H1 (cell line): Measurements from ENCODE around the gene CXCL17. TPM values are rescaled to one million over a fixed set of nuclear protein-coding genes. Genes with fewer than 3 reads are reported as not detected.

Source experiments
- EZH2 ChIP-seq: fragments of 200-600 bp; sonication (generic); IDR thresholded peaks from 2 replicates; pipeline ENCODE4 v1.7.1; 2012; ENCODE audit warnings: low read depth, mild to moderate bottlenecking, moderate library complexity, low read length, inconsistent platforms; ENCODE audit not compliant: severe bottlenecking
- JUND ChIP-seq: IDR thresholded peaks from 2 replicates; pipeline ENCODE4 v1.6.1; 2011; ENCODE audit warnings: mild to moderate bottlenecking, improper control_type of control experiment, low read length
- KDM5A ChIP-seq: fragments of 200-600 bp; IDR thresholded peaks from 2 replicates; pipeline ENCODE4 v1.7.1; 2012; ENCODE audit warnings: mild to moderate bottlenecking, low read length, inconsistent platforms, mixed read lengths
- SRF ChIP-seq: IDR thresholded peaks from 2 replicates; pipeline ENCODE4 v1.6.1; 2011; ENCODE audit warnings: mild to moderate bottlenecking, low read depth, low read length, moderate library complexity
- polyA plus RNA-seq, 7 experiments: library from polyadenylated mRNA; depleted of rRNA in 3 of 7; stranded (reverse) in 5 of 7; unstranded in 2 of 7; fragments of >200 nt in 5 of 7; fragments of 200-250 nt in 2 of 7; gene quantifications; 1 replicate in 5 of 7; 2 replicates in 1 of 7; 4 replicates in 1 of 7; pipeline versions ENCODE4 v1.2.1 to v1.2.3, GENCODE V29; 2011 to 2013; ENCODE audit warnings: missing spikeins in 2 of 7, mixed read lengths in 2 of 7
- total RNA-seq: library from RNA; stranded (reverse); fragmentation: NEBNext Ultra II Directional; extraction: Animal tissue kit (Norgen Biotek cat#: 25700); gene quantifications from 2 replicates; pipeline ENCODE4 v1.2.1, GENCODE V29; 2021
- TF ChIP-seq, protein P1 (sequence below): fragments of 300-600 bp; sonication (generic); IDR thresholded peaks from 2 replicates; pipeline ENCODE4 v1.7.1; 2012; ENCODE audit warnings: low read length, moderate library complexity, mild to moderate bottlenecking, inconsistent platforms; ENCODE audit not compliant: insufficient replicate concordance

CXCL17 gene
- total and polyA plus RNA-seq, 2 of the 8 experiments (the other 6 are each of a cell fraction or from before 2014, with no cell fraction given) = not detected

- TF ChIP-seq, protein P1, sequence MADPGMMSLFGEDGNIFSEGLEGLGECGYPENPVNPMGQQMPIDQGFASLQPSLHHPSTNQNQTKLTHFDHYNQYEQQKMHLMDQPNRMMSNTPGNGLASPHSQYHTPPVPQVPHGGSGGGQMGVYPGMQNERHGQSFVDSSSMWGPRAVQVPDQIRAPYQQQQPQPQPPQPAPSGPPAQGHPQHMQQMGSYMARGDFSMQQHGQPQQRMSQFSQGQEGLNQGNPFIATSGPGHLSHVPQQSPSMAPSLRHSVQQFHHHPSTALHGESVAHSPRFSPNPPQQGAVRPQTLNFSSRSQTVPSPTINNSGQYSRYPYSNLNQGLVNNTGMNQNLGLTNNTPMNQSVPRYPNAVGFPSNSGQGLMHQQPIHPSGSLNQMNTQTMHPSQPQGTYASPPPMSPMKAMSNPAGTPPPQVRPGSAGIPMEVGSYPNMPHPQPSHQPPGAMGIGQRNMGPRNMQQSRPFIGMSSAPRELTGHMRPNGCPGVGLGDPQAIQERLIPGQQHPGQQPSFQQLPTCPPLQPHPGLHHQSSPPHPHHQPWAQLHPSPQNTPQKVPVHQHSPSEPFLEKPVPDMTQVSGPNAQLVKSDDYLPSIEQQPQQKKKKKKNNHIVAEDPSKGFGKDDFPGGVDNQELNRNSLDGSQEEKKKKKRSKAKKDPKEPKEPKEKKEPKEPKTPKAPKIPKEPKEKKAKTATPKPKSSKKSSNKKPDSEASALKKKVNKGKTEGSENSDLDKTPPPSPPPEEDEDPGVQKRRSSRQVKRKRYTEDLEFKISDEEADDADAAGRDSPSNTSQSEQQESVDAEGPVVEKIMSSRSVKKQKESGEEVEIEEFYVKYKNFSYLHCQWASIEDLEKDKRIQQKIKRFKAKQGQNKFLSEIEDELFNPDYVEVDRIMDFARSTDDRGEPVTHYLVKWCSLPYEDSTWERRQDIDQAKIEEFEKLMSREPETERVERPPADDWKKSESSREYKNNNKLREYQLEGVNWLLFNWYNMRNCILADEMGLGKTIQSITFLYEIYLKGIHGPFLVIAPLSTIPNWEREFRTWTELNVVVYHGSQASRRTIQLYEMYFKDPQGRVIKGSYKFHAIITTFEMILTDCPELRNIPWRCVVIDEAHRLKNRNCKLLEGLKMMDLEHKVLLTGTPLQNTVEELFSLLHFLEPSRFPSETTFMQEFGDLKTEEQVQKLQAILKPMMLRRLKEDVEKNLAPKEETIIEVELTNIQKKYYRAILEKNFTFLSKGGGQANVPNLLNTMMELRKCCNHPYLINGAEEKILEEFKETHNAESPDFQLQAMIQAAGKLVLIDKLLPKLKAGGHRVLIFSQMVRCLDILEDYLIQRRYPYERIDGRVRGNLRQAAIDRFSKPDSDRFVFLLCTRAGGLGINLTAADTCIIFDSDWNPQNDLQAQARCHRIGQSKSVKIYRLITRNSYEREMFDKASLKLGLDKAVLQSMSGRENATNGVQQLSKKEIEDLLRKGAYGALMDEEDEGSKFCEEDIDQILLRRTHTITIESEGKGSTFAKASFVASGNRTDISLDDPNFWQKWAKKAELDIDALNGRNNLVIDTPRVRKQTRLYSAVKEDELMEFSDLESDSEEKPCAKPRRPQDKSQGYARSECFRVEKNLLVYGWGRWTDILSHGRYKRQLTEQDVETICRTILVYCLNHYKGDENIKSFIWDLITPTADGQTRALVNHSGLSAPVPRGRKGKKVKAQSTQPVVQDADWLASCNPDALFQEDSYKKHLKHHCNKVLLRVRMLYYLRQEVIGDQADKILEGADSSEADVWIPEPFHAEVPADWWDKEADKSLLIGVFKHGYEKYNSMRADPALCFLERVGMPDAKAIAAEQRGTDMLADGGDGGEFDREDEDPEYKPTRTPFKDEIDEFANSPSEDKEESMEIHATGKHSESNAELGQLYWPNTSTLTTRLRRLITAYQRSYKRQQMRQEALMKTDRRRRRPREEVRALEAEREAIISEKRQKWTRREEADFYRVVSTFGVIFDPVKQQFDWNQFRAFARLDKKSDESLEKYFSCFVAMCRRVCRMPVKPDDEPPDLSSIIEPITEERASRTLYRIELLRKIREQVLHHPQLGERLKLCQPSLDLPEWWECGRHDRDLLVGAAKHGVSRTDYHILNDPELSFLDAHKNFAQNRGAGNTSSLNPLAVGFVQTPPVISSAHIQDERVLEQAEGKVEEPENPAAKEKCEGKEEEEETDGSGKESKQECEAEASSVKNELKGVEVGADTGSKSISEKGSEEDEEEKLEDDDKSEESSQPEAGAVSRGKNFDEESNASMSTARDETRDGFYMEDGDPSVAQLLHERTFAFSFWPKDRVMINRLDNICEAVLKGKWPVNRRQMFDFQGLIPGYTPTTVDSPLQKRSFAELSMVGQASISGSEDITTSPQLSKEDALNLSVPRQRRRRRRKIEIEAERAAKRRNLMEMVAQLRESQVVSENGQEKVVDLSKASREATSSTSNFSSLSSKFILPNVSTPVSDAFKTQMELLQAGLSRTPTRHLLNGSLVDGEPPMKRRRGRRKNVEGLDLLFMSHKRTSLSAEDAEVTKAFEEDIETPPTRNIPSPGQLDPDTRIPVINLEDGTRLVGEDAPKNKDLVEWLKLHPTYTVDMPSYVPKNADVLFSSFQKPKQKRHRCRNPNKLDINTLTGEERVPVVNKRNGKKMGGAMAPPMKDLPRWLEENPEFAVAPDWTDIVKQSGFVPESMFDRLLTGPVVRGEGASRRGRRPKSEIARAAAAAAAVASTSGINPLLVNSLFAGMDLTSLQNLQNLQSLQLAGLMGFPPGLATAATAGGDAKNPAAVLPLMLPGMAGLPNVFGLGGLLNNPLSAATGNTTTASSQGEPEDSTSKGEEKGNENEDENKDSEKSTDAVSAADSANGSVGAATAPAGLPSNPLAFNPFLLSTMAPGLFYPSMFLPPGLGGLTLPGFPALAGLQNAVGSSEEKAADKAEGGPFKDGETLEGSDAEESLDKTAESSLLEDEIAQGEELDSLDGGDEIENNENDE = no peak
- TF ChIP-seq KDM5A (no peak), SRF (no peak), JUND (no peak), EZH2 (no peak)
Measured at GRCh38 chr19:42394751-42395150, 48.0 kb downstream of the CXCL17 start (continued).
